AG09319 (cell line): ENCODE measurements around the gene NPC1.

ENCODE experiments used
- DNase-seq: peaks from one replicate; pipeline ENCODE4 v3.0.0-alpha.2; 2010; ENCODE audit warnings: low read depth; ENCODE audit errors: extremely low read depth
- TF ChIP-seq, protein P1 (sequence below): IDR thresholded peaks from 2 replicates; pipeline ENCODE4 v1.5.1; 2011; ENCODE audit warnings: low read depth, mild to moderate bottlenecking, inconsistent platforms, low read length, moderate library complexity

NPC1 gene

DNA sequence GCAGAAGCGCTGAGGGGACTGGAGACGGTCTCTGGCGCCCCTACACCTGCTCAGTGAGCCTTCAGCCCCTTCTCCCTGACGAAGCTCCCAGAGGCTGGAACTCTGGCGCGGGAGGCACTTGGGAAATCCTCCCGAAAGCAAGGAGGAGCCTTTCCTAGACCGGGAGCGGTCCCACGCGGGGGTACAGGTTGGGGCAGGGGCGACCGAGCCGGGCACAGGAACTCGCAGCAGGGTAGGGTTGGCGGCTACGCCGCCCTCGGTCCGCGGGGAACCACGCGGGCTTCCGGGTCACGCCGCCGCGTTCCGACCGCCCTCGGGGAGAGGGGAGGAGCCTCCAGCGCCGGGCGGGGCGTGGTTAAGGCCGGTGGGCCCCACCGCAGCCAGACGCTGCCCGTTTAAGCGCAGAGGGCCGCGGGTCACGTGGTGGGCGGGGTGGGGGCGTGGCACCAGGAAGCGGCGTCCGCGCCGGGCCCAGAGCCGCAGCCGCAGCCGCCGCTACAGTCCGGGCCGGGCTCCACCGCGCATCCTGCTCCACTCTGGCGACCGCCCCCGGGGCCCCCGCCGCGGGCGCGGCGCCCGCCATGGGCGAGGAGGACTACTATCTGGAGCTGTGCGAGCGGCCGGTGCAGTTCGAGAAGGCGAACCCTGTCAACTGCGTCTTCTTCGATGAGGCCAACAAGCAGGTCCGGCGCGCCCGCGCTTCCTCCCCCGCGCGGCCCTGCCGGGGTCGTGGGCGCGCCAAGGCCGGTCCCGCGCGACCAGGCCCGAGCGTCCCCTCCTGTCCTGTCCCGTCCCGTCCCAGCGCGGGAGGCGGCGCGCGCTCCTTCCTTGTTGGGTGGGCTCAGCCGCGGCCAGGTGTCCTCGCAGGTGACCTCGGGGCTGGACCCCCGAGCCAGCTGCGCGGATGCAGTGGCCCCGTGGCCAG is 83.0 kb downstream of the NPC1 start, which contains the start of gene RMC1:
RMC1 (plus strand) TSS at position 474 of the 925 bp plus-strand sequence; CDS start at position 582, 108 bp downstream.
- DNase-seq = peak; percentile 77
- TF ChIP-seq, protein P1, sequence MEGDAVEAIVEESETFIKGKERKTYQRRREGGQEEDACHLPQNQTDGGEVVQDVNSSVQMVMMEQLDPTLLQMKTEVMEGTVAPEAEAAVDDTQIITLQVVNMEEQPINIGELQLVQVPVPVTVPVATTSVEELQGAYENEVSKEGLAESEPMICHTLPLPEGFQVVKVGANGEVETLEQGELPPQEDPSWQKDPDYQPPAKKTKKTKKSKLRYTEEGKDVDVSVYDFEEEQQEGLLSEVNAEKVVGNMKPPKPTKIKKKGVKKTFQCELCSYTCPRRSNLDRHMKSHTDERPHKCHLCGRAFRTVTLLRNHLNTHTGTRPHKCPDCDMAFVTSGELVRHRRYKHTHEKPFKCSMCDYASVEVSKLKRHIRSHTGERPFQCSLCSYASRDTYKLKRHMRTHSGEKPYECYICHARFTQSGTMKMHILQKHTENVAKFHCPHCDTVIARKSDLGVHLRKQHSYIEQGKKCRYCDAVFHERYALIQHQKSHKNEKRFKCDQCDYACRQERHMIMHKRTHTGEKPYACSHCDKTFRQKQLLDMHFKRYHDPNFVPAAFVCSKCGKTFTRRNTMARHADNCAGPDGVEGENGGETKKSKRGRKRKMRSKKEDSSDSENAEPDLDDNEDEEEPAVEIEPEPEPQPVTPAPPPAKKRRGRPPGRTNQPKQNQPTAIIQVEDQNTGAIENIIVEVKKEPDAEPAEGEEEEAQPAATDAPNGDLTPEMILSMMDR = no peak

DNA sequence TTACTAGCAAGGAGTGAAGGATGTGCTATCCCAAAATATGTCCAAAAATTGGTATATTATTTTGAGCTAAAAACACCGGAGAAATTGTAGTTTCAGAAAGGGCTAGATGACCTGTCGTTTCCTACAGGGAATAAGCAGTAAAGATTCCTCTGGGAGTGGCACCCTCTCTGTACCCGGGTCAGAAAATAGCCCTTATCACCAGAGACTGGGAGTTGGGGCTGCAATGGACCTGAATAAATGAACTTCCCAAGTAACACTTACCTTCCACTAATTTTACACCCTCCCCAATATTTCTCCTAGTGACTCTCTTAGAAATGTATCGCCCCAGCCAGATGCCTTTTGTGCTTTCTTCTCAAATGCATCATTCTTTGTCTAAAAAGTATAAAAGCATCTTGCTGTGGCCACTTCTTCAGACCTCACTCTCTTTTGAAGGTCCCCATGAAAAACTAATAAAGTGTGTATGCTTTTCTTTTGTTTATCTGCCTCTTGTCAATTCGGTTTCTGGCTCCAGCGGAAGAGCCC is 83.7 kb downstream of the NPC1 start:
- no peak for DNase-seq
- TF ChIP-seq, protein P1 = no peak

DNA sequence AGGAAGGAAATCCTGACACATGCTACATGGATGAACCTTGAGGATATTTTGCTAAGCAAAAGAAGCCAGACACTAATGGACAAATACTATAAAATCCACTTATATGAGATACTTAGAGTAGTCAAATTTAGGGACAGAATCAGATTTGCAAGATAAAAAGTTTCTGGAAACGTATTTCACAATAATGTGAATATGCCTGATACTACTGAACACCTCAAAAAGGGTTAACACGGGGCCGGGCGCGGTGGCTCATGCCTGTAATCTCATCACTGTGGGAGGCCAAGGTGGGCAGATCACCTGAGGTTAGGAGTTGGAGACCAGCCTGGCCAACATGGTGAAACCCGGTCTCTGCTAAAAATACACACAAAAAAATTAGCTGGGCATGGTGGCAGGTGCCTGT is 84.7 kb downstream of the NPC1 start:
- TF ChIP-seq, protein P1 = no peak
- DNase-seq = no peak

DNA sequence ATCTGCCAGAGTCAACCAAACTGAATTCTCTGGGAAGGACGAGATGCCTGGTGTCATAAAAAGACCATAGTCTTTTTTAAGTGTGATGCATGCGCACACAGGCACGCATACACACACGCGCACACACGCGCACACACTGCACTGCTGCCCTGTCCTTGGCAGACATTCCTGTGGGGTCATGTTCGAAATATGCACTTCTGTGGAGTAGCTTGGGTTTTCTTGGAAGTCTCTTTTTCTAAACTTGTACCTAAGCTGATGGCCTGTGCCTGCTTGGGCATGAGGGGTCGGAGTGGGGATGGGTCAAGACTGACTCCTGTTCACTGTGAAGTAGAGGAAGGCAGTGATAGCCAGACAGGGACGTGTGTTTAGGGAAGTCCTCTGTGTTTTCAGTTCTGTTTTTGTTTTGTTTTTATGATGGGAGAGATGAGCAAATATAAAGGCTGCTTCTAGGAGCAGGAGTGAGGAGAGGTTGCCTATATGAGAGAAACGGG is 87.0 kb downstream of the NPC1 start:
- no peak for DNase-seq

DNA sequence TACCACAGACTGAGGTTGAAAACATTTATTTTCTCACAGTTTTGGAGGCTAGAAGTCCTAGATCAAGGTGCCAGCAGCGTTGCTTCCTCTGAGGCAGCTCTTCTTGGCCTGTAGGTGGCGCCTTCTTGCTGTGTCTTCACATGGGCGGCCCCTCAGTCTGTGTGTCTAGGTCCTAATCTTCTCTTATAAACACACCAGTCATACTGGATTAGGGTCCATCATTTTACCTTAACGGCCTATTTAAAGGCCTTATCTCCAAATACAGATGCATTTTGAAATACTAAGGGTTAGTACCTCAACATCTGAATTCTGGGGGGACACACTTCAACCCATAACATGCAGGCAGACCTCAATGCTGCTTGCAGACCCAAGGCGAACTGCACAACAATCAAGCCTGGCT is 87.4 kb downstream of the NPC1 start:
- DNase-seq = peak; percentile 52
- TF ChIP-seq, protein P1 = no peak; the same call in none of the 2 replicates

More for the DNA sequence above, 87.0 kb downstream of the NPC1 start:
- TF ChIP-seq, protein P1 = no peak

DNA sequence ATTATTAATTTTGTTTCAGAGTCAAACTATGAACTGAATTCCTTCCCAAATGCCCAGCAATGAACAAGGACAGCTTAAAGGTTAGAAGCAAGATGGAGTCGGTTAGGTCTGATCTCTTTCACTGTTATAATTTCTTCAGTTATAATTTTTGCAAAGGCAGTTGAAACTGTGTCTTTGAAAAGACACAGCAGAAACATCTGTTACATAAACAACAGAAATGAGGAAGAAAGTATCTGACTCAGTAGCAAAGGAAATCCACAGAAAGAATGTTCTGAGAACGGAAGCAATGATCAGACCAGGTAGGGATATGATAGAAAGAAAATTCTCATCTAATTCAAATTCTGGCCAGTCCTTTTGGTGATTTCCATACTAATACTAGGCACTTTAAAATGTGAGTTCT is 88.2 kb downstream of the NPC1 start:
- TF ChIP-seq, protein P1 = no peak
- no peak for DNase-seq
